ENCODE data around the gene ZGLP1.
"Not testable (repeated sequence)": the region's sequence is repeated elsewhere in the genome, so short reads cannot be mapped to it uniquely, and the experiment has no call there.

ZGLP1 gene

GRCh38 chr19:10338940-10339339 lies 29.3 kb upstream of the ZGLP1 start:
- Histone ChIP-seq H3K9ac (ENCODE audit: low read length in 5 of 5) (peak overlapping the region in 2 of 5 donors; percentile 26 to 43), H3K4me1 (ENCODE audit: control insufficient read depth in 5 of 5, insufficient read depth in 5 of 5, low read length in 5 of 5) (peaks cover 1 to 29% (median 20%) of the 10 kb centered on the region in 5 donors), H3K27ac (ENCODE audit: low read depth, low read length) (no peak overlapping the region), H3K9me3 (ENCODE audit: control insufficient read depth in 5 of 5, low read length in 5 of 5) (no peaks in the 10 kb centered on the region), H3K27me3 (ENCODE audit: control insufficient read depth in 5 of 5, insufficient read depth in 4 of 5, low read length in 5 of 5) (no peaks in the 10 kb centered on the region), H3K4me3 (ENCODE audit: low read depth in 1 of 5, low read length in 5 of 5) (peak overlapping the region in 2 of 5 donors; percentile 22 to 40), H3K36me3 (ENCODE audit: control insufficient read depth in 5 of 5, insufficient read depth in 5 of 5, low read length in 5 of 5) (no peaks in the 10 kb centered on the region)

- peaks cover 5 to 45% (median 37%) of the 10 kb centered on the region in 5 donors for H3K4me1 ChIP-seq (ENCODE audit: control insufficient read depth in 5 of 5, insufficient read depth in 5 of 5, low read length in 5 of 5)
- not testable (repeated sequence) for H3K4me3 ChIP-seq (ENCODE audit: low read depth in 1 of 5, low read length in 5 of 5); H3K36me3 ChIP-seq (ENCODE audit: control insufficient read depth in 5 of 5, insufficient read depth in 5 of 5, low read length in 5 of 5)
Observed at GRCh38 chr19:10336725-10337124, 27.1 kb upstream of the ZGLP1 start.

GRCh38 chr19:10335352-10335985 lies 25.9 kb upstream of the ZGLP1 start:
- peak overlapping the region in 3 of 5 donors; percentile 1 to 26 (median 16) for H3K9ac ChIP-seq (ENCODE audit: low read length in 5 of 5)
- peaks cover 5 to 46% (median 37%) of the 10 kb centered on the region in 5 donors for H3K4me1 ChIP-seq (ENCODE audit: control insufficient read depth in 5 of 5, insufficient read depth in 5 of 5, low read length in 5 of 5)
- H3K4me3 ChIP-seq (ENCODE audit: low read depth in 1 of 5, low read length in 5 of 5), result peak overlapping the region in 4 of 5 donors; percentile 1 to 87 (median 54)
- H3K36me3 ChIP-seq (ENCODE audit: control insufficient read depth in 5 of 5, insufficient read depth in 5 of 5, low read length in 5 of 5), result peaks cover 0 to 1% (median under 1%) of the 10 kb centered on the region in 5 donors
- H3K27me3 ChIP-seq (ENCODE audit: control insufficient read depth in 5 of 5, insufficient read depth in 4 of 5, low read length in 5 of 5), result no peaks in the 10 kb centered on the region
- peak overlapping the region; percentile 86 for H3K27ac ChIP-seq (ENCODE audit: low read depth, low read length)
- H3K9me3 ChIP-seq (ENCODE audit: control insufficient read depth in 5 of 5, low read length in 5 of 5), result no peaks in the 10 kb centered on the region

More at GRCh38 chr19:10336725-10337124, 27.1 kb upstream of the ZGLP1 start:
- H3K9me3 ChIP-seq (ENCODE audit: control insufficient read depth in 5 of 5, low read length in 5 of 5); H3K9ac ChIP-seq (ENCODE audit: low read length in 5 of 5); H3K27ac ChIP-seq (ENCODE audit: low read depth, low read length); H3K27me3 ChIP-seq (ENCODE audit: control insufficient read depth in 5 of 5, insufficient read depth in 4 of 5, low read length in 5 of 5): not testable (repeated sequence)

- no peaks in the 10 kb centered on the region for H3K27me3 ChIP-seq (ENCODE audit: control insufficient read depth in 5 of 5, insufficient read depth in 4 of 5, low read length in 5 of 5)
- H3K36me3 ChIP-seq (ENCODE audit: control insufficient read depth in 5 of 5, insufficient read depth in 5 of 5, low read length in 5 of 5), result peaks cover 0 to 8% (median 6%) of the 10 kb centered on the region in 5 donors
- peak overlapping the region in 4 of 5 donors; percentile 14 to 75 (median 36) for H3K9ac ChIP-seq (ENCODE audit: low read length in 5 of 5)
- peaks cover 5 to 45% (median 37%) of the 10 kb centered on the region in 5 donors for H3K4me1 ChIP-seq (ENCODE audit: control insufficient read depth in 5 of 5, insufficient read depth in 5 of 5, low read length in 5 of 5)
- no peaks in the 10 kb centered on the region for H3K9me3 ChIP-seq (ENCODE audit: control insufficient read depth in 5 of 5, low read length in 5 of 5)
- peak overlapping the region; percentile 63 to 91 (median 85) for H3K4me3 ChIP-seq (ENCODE audit: low read depth in 1 of 5, low read length in 5 of 5)
- H3K27ac ChIP-seq (ENCODE audit: low read depth, low read length), result peak overlapping the region; percentile 86
Observed at GRCh38 chr19:10334588-10335351, 25.2 kb upstream of the ZGLP1 start.

- Histone ChIP-seq H3K4me3 (ENCODE audit: low read depth in 1 of 5, low read length in 5 of 5) (peak overlapping the region; percentile 63 to 91 (median 85)), H3K9ac (ENCODE audit: low read length in 5 of 5) (peak overlapping the region in 4 of 5 donors; percentile 14 to 75 (median 40)), H3K9me3 (ENCODE audit: control insufficient read depth in 5 of 5, low read length in 5 of 5) (no peaks in the 10 kb centered on the region), H3K27me3 (ENCODE audit: control insufficient read depth in 5 of 5, insufficient read depth in 4 of 5, low read length in 5 of 5) (no peaks in the 10 kb centered on the region), H3K27ac (ENCODE audit: low read depth, low read length) (peak overlapping the region; percentile 86), H3K36me3 (ENCODE audit: control insufficient read depth in 5 of 5, insufficient read depth in 5 of 5, low read length in 5 of 5) (peaks cover 0 to 16% (median 13%) of the 10 kb centered on the region in 5 donors), H3K4me1 (ENCODE audit: control insufficient read depth in 5 of 5, insufficient read depth in 5 of 5, low read length in 5 of 5) (peaks cover 5 to 39% (median 30%) of the 10 kb centered on the region in 5 donors)
Observed at GRCh38 chr19:10333758-10334587, 24.4 kb upstream of the ZGLP1 start.

GRCh38 chr19:10332965-10333757 lies 23.5 kb upstream of the ZGLP1 start, which contains the start of gene RAVER1:
Gene RAVER1 (minus strand): TSS chr19:10333529. CDS start chr19:10333507, 22 bp downstream.
- no peaks in the 10 kb centered on the region for H3K27me3 ChIP-seq (ENCODE audit: control insufficient read depth in 5 of 5, insufficient read depth in 4 of 5, low read length in 5 of 5)

DNA sequence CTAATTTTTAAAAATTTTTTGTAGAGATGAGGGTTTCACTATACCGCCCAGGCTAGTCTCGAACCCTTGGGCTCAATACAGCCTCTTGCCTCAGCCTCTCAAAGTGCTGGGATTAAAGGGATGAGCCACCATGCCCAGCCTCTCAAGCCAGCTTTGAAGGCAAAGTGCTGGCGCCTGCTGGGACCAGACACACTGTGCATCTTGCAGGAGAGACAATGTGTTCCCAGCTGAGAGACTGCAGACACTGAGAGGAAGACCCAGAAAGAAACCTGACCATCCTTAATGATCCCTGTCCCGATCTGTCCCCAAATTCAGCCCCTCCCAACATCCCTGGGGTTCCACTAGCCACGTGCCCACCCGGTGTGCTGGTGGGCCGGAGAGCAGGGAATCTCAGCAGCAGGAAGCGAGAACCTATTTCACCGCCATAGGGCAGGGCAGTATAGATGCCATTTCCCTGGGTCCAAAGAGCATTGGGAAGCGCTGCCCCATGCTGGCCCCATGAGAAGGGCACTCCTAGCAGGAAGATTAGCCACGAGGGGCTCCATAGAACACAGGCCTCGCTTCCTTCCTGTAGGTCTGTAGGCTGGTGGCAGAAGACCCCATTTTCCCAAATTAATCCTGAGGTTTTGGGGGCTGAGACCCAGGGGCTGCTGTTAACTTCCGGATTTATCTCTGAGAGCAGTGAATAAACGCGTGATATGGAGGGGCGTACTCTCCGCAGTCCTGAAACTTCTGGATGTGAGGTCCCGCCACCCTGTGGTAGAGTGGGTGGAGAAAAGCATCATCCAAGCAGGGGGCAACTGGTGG lies 22.7 kb upstream of the ZGLP1 start:
- no peaks in the 10 kb centered on the region for H3K9me3 ChIP-seq (ENCODE audit: control insufficient read depth in 5 of 5, low read length in 5 of 5)
- H3K4me1 ChIP-seq (ENCODE audit: control insufficient read depth in 5 of 5, insufficient read depth in 5 of 5, low read length in 5 of 5), result peaks cover 5 to 39% (median 30%) of the 10 kb centered on the region in 5 donors
- peak overlapping the region in 4 of 5 donors; percentile 77 to 92 (median 87) for H3K9ac ChIP-seq (ENCODE audit: low read length in 5 of 5)
- H3K4me3 ChIP-seq (ENCODE audit: low read depth in 1 of 5, low read length in 5 of 5), result peak overlapping the region; percentile 77 to 88 (median 85)
- no peaks in the 10 kb centered on the region for H3K27me3 ChIP-seq (ENCODE audit: control insufficient read depth in 5 of 5, insufficient read depth in 4 of 5, low read length in 5 of 5)
- peaks cover 0 to 32% (median 29%) of the 10 kb centered on the region in 5 donors for H3K36me3 ChIP-seq (ENCODE audit: control insufficient read depth in 5 of 5, insufficient read depth in 5 of 5, low read length in 5 of 5)
- peak overlapping the region; percentile 86 for H3K27ac ChIP-seq (ENCODE audit: low read depth, low read length)

More at GRCh38 chr19:10332965-10333757, 23.5 kb upstream of the ZGLP1 start, which contains the start of gene RAVER1:
- Histone ChIP-seq H3K27ac (ENCODE audit: low read depth, low read length) (peak within 1 kb of the TSS; percentile 86), H3K4me1 (ENCODE audit: control insufficient read depth in 5 of 5, insufficient read depth in 5 of 5, low read length in 5 of 5) (peaks cover 5 to 39% (median 30%) of the 10 kb centered on the region in 5 donors), H3K4me3 (ENCODE audit: low read depth in 1 of 5, low read length in 5 of 5) (peak within 1 kb of the TSS; percentile 77 to 91 (median 85)), H3K36me3 (ENCODE audit: control insufficient read depth in 5 of 5, insufficient read depth in 5 of 5, low read length in 5 of 5) (peaks cover 0 to 24% (median 21%) of the 10 kb centered on the region in 5 donors), H3K9me3 (ENCODE audit: control insufficient read depth in 5 of 5, low read length in 5 of 5) (no peaks in the 10 kb centered on the region), H3K9ac (ENCODE audit: low read length in 5 of 5) (peak within 1 kb of the TSS in 4 of 5 donors; percentile 77 to 92 (median 87))

- H3K27me3 ChIP-seq (ENCODE audit: control insufficient read depth in 5 of 5, insufficient read depth in 4 of 5, low read length in 5 of 5), result no peaks in the 10 kb centered on the region
Observed at GRCh38 chr19:10329555-10329954, 19.9 kb upstream of the ZGLP1 start.

More at GRCh38 chr19:10329555-10329954, 19.9 kb upstream of the ZGLP1 start:
- Histone ChIP-seq H3K4me1 (ENCODE audit: control insufficient read depth in 5 of 5, insufficient read depth in 5 of 5, low read length in 5 of 5) (peaks cover 3 to 25% (median 24%) of the 10 kb centered on the region in 5 donors), H3K27ac (ENCODE audit: low read depth, low read length) (no peak overlapping the region), H3K4me3 (ENCODE audit: low read depth in 1 of 5, low read length in 5 of 5) (no peak overlapping the region), H3K36me3 (ENCODE audit: control insufficient read depth in 5 of 5, insufficient read depth in 5 of 5, low read length in 5 of 5) (peaks cover 0 to 56% (median 50%) of the 10 kb centered on the region in 5 donors), H3K9ac (ENCODE audit: low read length in 5 of 5) (no peak overlapping the region), H3K9me3 (ENCODE audit: control insufficient read depth in 5 of 5, low read length in 5 of 5) (no peaks in the 10 kb centered on the region)
